Cardiac fibroblast (primary cell): Measurements from ENCODE around the gene PNMA8C.

Experiments
- DNase-seq, 2 donors: peaks; one replicate each; pipeline versions ENCODE4 v3.0.0 to v3.0.0-alpha.2; 2010; ENCODE audit warnings: low read depth in 2 of 2
- H3K4me3 ChIP-seq, 2 donors: replicated peaks in 1 of 2; 1 replicate in 1 of 2; 2 replicates in 1 of 2; pipeline ENCODE4 v1.5.1; 2011; ENCODE audit warnings: low read depth in 2 of 2, low read length in 2 of 2, mild to moderate bottlenecking in 2 of 2, moderate library complexity in 1 of 2
- CTCF ChIP-seq: IDR thresholded peaks from one replicate; pipeline ENCODE4 v1.5.1; 2011; ENCODE audit warnings: low read depth, mild to moderate bottlenecking, low read length, inconsistent platforms

PNMA8C gene

GRCh38 chr19:46428239-46429135 lies at the start of gene PNMA8C:
Gene PNMA8C (minus strand): TSS chr19:46428936. CDS start chr19:46428359, 577 bp downstream.
- peak; percentile 63 for DNase-seq
- no peak for TF ChIP-seq CTCF
- peak within 1 kb of the TSS; percentile 4 to 7 for H3K4me3 ChIP-seq

GRCh38 chr19:46475986-46476385 lies 47.2 kb upstream of the PNMA8C start:
- no peak overlapping the region for H3K4me3 ChIP-seq
- DNase-seq, result peak in 1 of 2 donors; percentile 80
- TF ChIP-seq CTCF, result no peak

GRCh38 chr19:46474211-46474610 lies 45.5 kb upstream of the PNMA8C start:
- no peak overlapping the region for H3K4me3 ChIP-seq
- TF ChIP-seq CTCF, result no peak
- DNase-seq, result no peak

- DNase-seq, result no peak
- TF ChIP-seq CTCF, result no peak
- H3K4me3 ChIP-seq, result no peak overlapping the region
Observed at GRCh38 chr19:46472592-46472991, 43.9 kb upstream of the PNMA8C start.

GRCh38 chr19:46471811-46472543 lies 43.2 kb upstream of the PNMA8C start:
- H3K4me3 ChIP-seq, result peak overlapping the region; percentile 40 to 46

More at GRCh38 chr19:46471811-46472543, 43.2 kb upstream of the PNMA8C start:
- DNase-seq, result peak in 1 of 2 donors; percentile 21
- TF ChIP-seq CTCF, result no peak
